Sigmoid colon (tissue), 7 donors: ENCODE data around the gene BZW1. TPM values are rescaled to one million over a fixed set of nuclear protein-coding genes. Genes with fewer than 3 reads are reported as not detected.

Experiments used
- DNase-seq: peaks from one replicate; pipeline ENCODE4 v3.0.0-alpha.2; 2019
- H3K27ac ChIP-seq, 4 donors: fragments of 200-600 bp; sonication (generic); one replicate each; pipeline ENCODE4 v1.5.1; 2016 to 2019; ENCODE audit warnings: mild to moderate bottlenecking in 1 of 4
- H3K27me3 ChIP-seq, 3 donors: fragments of 200-600 bp; sonication (generic); one replicate each; pipeline ENCODE4 v1.5.1; 2019; ENCODE audit warnings: mild to moderate bottlenecking in 1 of 3
- H3K36me3 ChIP-seq, 4 donors: fragments of 200-600 bp; sonication (generic); one replicate each; pipeline ENCODE4 v1.5.1; 2016 to 2019
- H3K4me1 ChIP-seq, 4 donors: fragments of 200-600 bp; sonication (generic); one replicate each; pipeline ENCODE4 v1.5.1; 2017 to 2019
- H3K4me3 ChIP-seq, 4 donors: fragments of 200-600 bp; sonication (generic); one replicate each; pipeline ENCODE4 v1.5.1; 2017 to 2019; ENCODE audit warnings: mild to moderate bottlenecking in 2 of 4, moderate library complexity in 1 of 4
- H3K9me3 ChIP-seq, 4 donors: fragments of 200-600 bp in 3 of 4; sonication (generic) in 3 of 4; one replicate each; pipeline versions ENCODE4 v1.5.1 to v1.6.1; 2013 to 2019
- CTCF ChIP-seq, 4 experiments: fragments of 450-650 bp in 3 of 4; fragments of 200-600 bp in 1 of 4; IDR thresholded peaks; one replicate each; pipeline ENCODE4 v1.5.1; 2016 to 2019; ENCODE audit warnings: antibody characterized with exemption in 4 of 4, mild to moderate bottlenecking in 3 of 4, moderate library complexity in 2 of 4
- EP300 ChIP-seq, 4 donors: sonication (generic); formaldehyde crosslinking; IDR thresholded peaks; one replicate each; pipeline ENCODE4 v1.6.1; 2017; ENCODE audit warnings: antibody characterized with exemption in 4 of 4
- POLR2A ChIP-seq, 2 donors: fragments of 450-650 bp; IDR thresholded peaks; one replicate each; pipeline ENCODE4 v1.6.1; 2016; ENCODE audit warnings: antibody characterized with exemption in 2 of 2, mild to moderate bottlenecking in 2 of 2, moderate library complexity in 2 of 2
- POLR2AphosphoS5 ChIP-seq, 4 donors: sonication (generic); formaldehyde crosslinking; IDR thresholded peaks; one replicate each; pipeline ENCODE4 v1.6.1; 2017; ENCODE audit warnings: antibody characterized with exemption in 4 of 4
- WGBS, 2 donors: extraction: QIAGEN DNeasy Blood & Tissue Kit; methylation state at CpG; one replicate each; pipeline ENCODE4 v1.1.7; 2013; 5-methylcytosine and 5-hydroxymethylcytosine counted together
- intact Hi-C: fragments of 100-400 bp; cut with DNase I; formaldehyde crosslinking; loops from one replicate; pipeline ENCODE4 v1.15.1; 2023
- polyA plus RNA-seq, 3 donors: library from polyadenylated mRNA; stranded (reverse); fragments of 200-250 nt; gene quantifications; one replicate each; pipeline ENCODE4 v1.2.3, GENCODE V29; 2013
- total RNA-seq, 4 donors: library from RNA; depleted of rRNA; stranded (reverse); fragments of >200 nt; gene quantifications; one replicate each; pipeline ENCODE4 v1.1.0, GENCODE V29; 2016
- donor health status: healthy with polysubstance abuse.
- donor health status: Bipolar disorder and iron deficiency.
- donor health status: healthy.

The BZW1 gene
- total and polyA plus RNA-seq, 7 donors, result 77.9 to 158 (median 111) TPM

- no peaks in the 10 kb centered on the region for H3K4me1 ChIP-seq
- no peak overlapping the region for H3K27ac ChIP-seq
- TF ChIP-seq POLR2A (IDR thresholded peaks at IDR 0.05) (no peak), POLR2AphosphoS5 (IDR thresholded peaks at IDR 0.05) (no peak), CTCF (IDR thresholded peaks at IDR 0.05) (no peak), EP300 (IDR thresholded peaks at IDR 0.05) (no peak)
- H3K4me3 ChIP-seq, result no peak overlapping the region
- no peaks in the 10 kb centered on the region for H3K9me3 ChIP-seq
- DNase-seq, result no peak
- intact Hi-C loops, result no loop called here
- no peaks in the 10 kb centered on the region for H3K27me3 ChIP-seq
- H3K36me3 ChIP-seq, result peaks cover 6 to 21% (median 13%) of the 10 kb centered on the region in 4 donors
Measured at GRCh38 chr2:200847269-200847668, 35.6 kb downstream of the BZW1 start.

GRCh38 chr2:200847939-200848338 lies 36.2 kb downstream of the BZW1 start:
- Histone ChIP-seq H3K4me1 (no peaks in the 10 kb centered on the region), H3K27me3 (no peaks in the 10 kb centered on the region), H3K36me3 (peaks cover 12 to 27% (median 20%) of the 10 kb centered on the region in 4 donors), H3K27ac (no peak overlapping the region), H3K9me3 (no peaks in the 10 kb centered on the region), H3K4me3 (no peak overlapping the region)
- WGBS, 2 donors, result 22 to 62% methylated on average over 4 of the region's 4 CpGs
- intact Hi-C loops, result no loop called here
- DNase-seq, result no peak
- TF ChIP-seq EP300 (IDR thresholded peaks at IDR 0.05), result no peak
- no peak for TF ChIP-seq POLR2A (IDR thresholded peaks at IDR 0.05)
- TF ChIP-seq POLR2AphosphoS5 (IDR thresholded peaks at IDR 0.05), result no peak
- TF ChIP-seq CTCF (IDR thresholded peaks at IDR 0.05), result no peak

- H3K4me1 ChIP-seq, result no peaks in the 10 kb centered on the region
- no peak overlapping the region for H3K27ac ChIP-seq
- no peak overlapping the region for H3K4me3 ChIP-seq
- DNase-seq, result no peak
- 91 to 94% methylated on average over 14 of the region's 14 CpGs for WGBS, 2 donors
- TF ChIP-seq EP300 (IDR thresholded peaks at IDR 0.05) (no peak), POLR2AphosphoS5 (IDR thresholded peaks at IDR 0.05) (peak in 2 of 4 donors; percentile 13 to 22)
- intact Hi-C loops, result no loop called here
- H3K9me3 ChIP-seq, result no peaks in the 10 kb centered on the region
- H3K36me3 ChIP-seq, result peaks cover 37 to 55% (median 47%) of the 10 kb centered on the region in 4 donors
- no peaks in the 10 kb centered on the region for H3K27me3 ChIP-seq
Measured at GRCh38 chr2:200850512-200851256, 39.0 kb downstream of the BZW1 start.

- Histone ChIP-seq H3K4me1 (peaks cover 0 to 7% (median 2%) of the 10 kb centered on the region in 4 donors), H3K36me3 (peaks cover 46 to 64% (median 56%) of the 10 kb centered on the region in 4 donors), H3K27ac (no peak overlapping the region), H3K9me3 (no peaks in the 10 kb centered on the region), H3K4me3 (no peak overlapping the region), H3K27me3 (no peaks in the 10 kb centered on the region)
- no peak for TF ChIP-seq EP300 (IDR thresholded peaks at IDR 0.05)
- no peak for TF ChIP-seq POLR2A (IDR thresholded peaks at IDR 0.05)
- no peak for TF ChIP-seq CTCF (IDR thresholded peaks at IDR 0.05)
- TF ChIP-seq POLR2AphosphoS5 (IDR thresholded peaks at IDR 0.05), result no peak
- intact Hi-C loops, result no loop called here
- 96 to 98% methylated on average over 6 of the region's 6 CpGs for WGBS, 2 donors
- DNase-seq, result no peak
Measured at GRCh38 chr2:200851398-200852248, 39.9 kb downstream of the BZW1 start.

GRCh38 chr2:200852605-200853004 lies 40.9 kb downstream of the BZW1 start:
- Histone ChIP-seq H3K36me3 (peaks cover 56 to 74% (median 66%) of the 10 kb centered on the region in 4 donors), H3K27ac (no peak overlapping the region), H3K9me3 (no peaks in the 10 kb centered on the region), H3K4me3 (no peak overlapping the region), H3K27me3 (no peaks in the 10 kb centered on the region), H3K4me1 (peaks cover 0 to 13% (median 6%) of the 10 kb centered on the region in 4 donors)
- TF ChIP-seq CTCF (IDR thresholded peaks at IDR 0.05) (no peak), POLR2AphosphoS5 (IDR thresholded peaks at IDR 0.05) (no peak), POLR2A (IDR thresholded peaks at IDR 0.05) (no peak), EP300 (IDR thresholded peaks at IDR 0.05) (no peak)
- intact Hi-C loops, result no loop called here
- WGBS, 2 donors, result 98% methylated on average over 2 of the region's 2 CpGs
- no peak for DNase-seq
